Heart left ventricle (tissue), 13 donors: ENCODE measurements around the gene JPH3.

Experiments used
- CTCF ChIP-seq, 12 donors: fragments of 200-600 bp; sonication (generic) in 4 of 12; IDR thresholded peaks; one replicate each; pipeline versions ENCODE4 v1.5.0 to v1.8.0; 2018 to 2022; ENCODE audit warnings: antibody characterized with exemption in 12 of 12, mild to moderate bottlenecking in 5 of 12
- POLR2A ChIP-seq, 2 donors: fragments of 450-650 bp; IDR thresholded peaks; one replicate each; pipeline ENCODE4 v1.6.1; 2017; ENCODE audit warnings: antibody characterized with exemption in 2 of 2, mild to moderate bottlenecking in 2 of 2, moderate library complexity in 2 of 2
- donor health status: ischemic (EF 13 %, LVEDD 7.1; RV severe dilation, severe dysfunction).
- donor health status: DM: no; HTN: yes; CAD: no.
- donor health status: DM: no; HTN: no; CAD: no.
- donor health status: ischemic (EF 25% LVEDD 6.9; RV normal size, moderate dysfunction).
- donor health status: ischemic (EF 25% LVEDD 5.7; RV mildly dilated, moderate dysfunction).
- donor health status: ischemic (EF 35%, LVEDD 5.7; RV mildly dilated, moderate dysfunction).
- donor health status: nonischemic (EF 11% LVEDD 7.7; RV severe dilation, severe dysfunction).
- donor health status: DM: yes; HTN: yes; CAD: no.
- donor health status: PGD.
- donor health status: ischemic (EF 29% LVEDD 5.4; RV normal size, mild dysfunction).
- donor health status: nonischemic (EF 23%, LVEDD 6.1; RV moderate dilation, normal function).

GRCh38 chr16:87653234-87653633 lies 50.9 kb downstream of the JPH3 start:
- TF ChIP-seq CTCF (IDR thresholded peaks at IDR 0.05) (peak in 2 of 12 donors; percentile 10 to 13), POLR2A (IDR thresholded peaks at IDR 0.05) (no peak)
